Embryonic facial prominence (tissue), 1 donor: ENCODE results near the gene ANKZF1.

ENCODE experiments used
- DNase-seq: peaks from one replicate; pipeline ENCODE4 v3.0.0-alpha.2; 2016; ENCODE audit errors: extremely low spot score

ANKZF1 gene

GRCh38 chr2:219207134-219207883, 22.3 kb upstream of the ANKZF1 start:
- no peak for DNase-seq

GRCh38 chr2:219207884-219208740, 21.5 kb upstream of the ANKZF1 start:
- DNase-seq = no peak

- DNase-seq = no peak
Measured at GRCh38 chr2:219209236-219210195, 20.1 kb upstream of the ANKZF1 start.

GRCh38 chr2:219210196-219210885, 19.3 kb upstream of the ANKZF1 start:
- DNase-seq = no peak

- DNase-seq = no peak
Measured at GRCh38 chr2:219210886-219211362, 18.7 kb upstream of the ANKZF1 start.

- DNase-seq = no peak
Measured at GRCh38 chr2:219213026-219213415, 16.6 kb upstream of the ANKZF1 start.

GRCh38 chr2:219213486-219214071, 16.0 kb upstream of the ANKZF1 start:
- no peak for DNase-seq

- DNase-seq = no peak
Measured at GRCh38 chr2:219214141-219214540, 15.5 kb upstream of the ANKZF1 start.

GRCh38 chr2:219214786-219215185, 14.8 kb upstream of the ANKZF1 start:
- no peak for DNase-seq

GRCh38 chr2:219215871-219216534, 13.6 kb upstream of the ANKZF1 start:
- no peak for DNase-seq

GRCh38 chr2:219216535-219216915, 13.1 kb upstream of the ANKZF1 start:
- DNase-seq = no peak

GRCh38 chr2:219218217-219218731, 11.3 kb upstream of the ANKZF1 start:
- DNase-seq = no peak

- DNase-seq = peak; percentile 91
Measured at GRCh38 chr2:219218732-219219701, 10.6 kb upstream of the ANKZF1 start, which contains the start of gene ABCB6. ABCB6 (minus strand) TSS chr2:219218958; CDS start chr2:219218673, 285 bp downstream.

- DNase-seq = no peak
Measured at GRCh38 chr2:219219784-219220532, 9.6 kb upstream of the ANKZF1 start.

GRCh38 chr2:219220652-219221402, 8.8 kb upstream of the ANKZF1 start:
- no peak for DNase-seq

GRCh38 chr2:219221957-219222518, 7.6 kb upstream of the ANKZF1 start:
- no peak for DNase-seq
